GM12872 (cell line): Measurements from ENCODE around the gene TNIP3.

ENCODE experiments used
- CTCF ChIP-seq: IDR thresholded peaks from 3 replicates; pipeline ENCODE4 v1.5.1; 2011; ENCODE audit warnings: low read depth, mild to moderate bottlenecking, low read length, moderate library complexity; ENCODE audit not compliant: insufficient read depth

The TNIP3 gene

GRCh38 chr4:121112530-121112929 lies 51.6 kb downstream of the TNIP3 start:
- TF ChIP-seq CTCF = peak; percentile 12; the same call in 1 of the 3 replicates

- TF ChIP-seq CTCF = no peak
Measured at GRCh38 chr4:121108557-121108956, 55.6 kb downstream of the TNIP3 start.

- no peak for TF ChIP-seq CTCF
Measured at GRCh38 chr4:121107507-121107906, 56.6 kb downstream of the TNIP3 start.

GRCh38 chr4:121100093-121100775 lies 63.9 kb downstream of the TNIP3 start:
- no peak for TF ChIP-seq CTCF

GRCh38 chr4:121098266-121098665 lies 65.9 kb downstream of the TNIP3 start:
- TF ChIP-seq CTCF = no peak

GRCh38 chr4:121096629-121097028 lies 67.5 kb downstream of the TNIP3 start:
- TF ChIP-seq CTCF = 0 out of 3 replicates have a peak, but pooled peaks have one; percentile 24

GRCh38 chr4:121096191-121096590 lies 67.9 kb downstream of the TNIP3 start:
- TF ChIP-seq CTCF = no peak
